Loucy (cell line): ENCODE measurements around the gene GNAO1.

Source experiments
- H2AFZ ChIP-seq: fragments of 200-600 bp; sonication (generic); 2 replicates; pipeline ENCODE4 v1.6.0; 2016; ENCODE audit warnings: antibody characterized with exemption, mild to moderate bottlenecking, low read length, moderate library complexity
- H3F3A ChIP-seq: fragments of 200-600 bp; 2 replicates; pipeline ENCODE4 v1.6.0; 2016; ENCODE audit warnings: antibody characterized with exemption, low read depth, mild to moderate bottlenecking
- H3K27me3 ChIP-seq: fragments of 200-600 bp; sonication (generic); 2 replicates; pipeline ENCODE4 v1.6.1; 2014; ENCODE audit warnings: low read length, mild to moderate bottlenecking; ENCODE audit not compliant: insufficient read depth, poor library complexity, severe bottlenecking
- H3K36me3 ChIP-seq: fragments of 200-600 bp; sonication (generic); 2 replicates; pipeline ENCODE4 v1.6.1; 2016; ENCODE audit warnings: low read length; ENCODE audit not compliant: insufficient read depth
- H3K4me1 ChIP-seq: fragments of 200-600 bp; sonication (generic); 2 replicates; pipeline ENCODE4 v1.5.1; 2014; ENCODE audit warnings: low read length, mild to moderate bottlenecking; ENCODE audit not compliant: insufficient read depth, poor library complexity, severe bottlenecking
- H3K4me2 ChIP-seq: fragments of 200-600 bp; sonication (generic); 2 replicates; pipeline ENCODE4 v1.6.0; 2014; ENCODE audit warnings: antibody characterized with exemption, low read length, low read depth, mild to moderate bottlenecking; ENCODE audit not compliant: poor library complexity, severe bottlenecking
- H3K4me3 ChIP-seq: fragments of 200-600 bp; sonication (generic); 2 replicates; pipeline ENCODE4 v1.5.1; 2014; ENCODE audit warnings: low read length, mild to moderate bottlenecking, mixed read lengths; ENCODE audit not compliant: poor library complexity, severe bottlenecking
- H3K79me2 ChIP-seq: fragments of 200-600 bp; sonication (generic); 2 replicates; pipeline ENCODE4 v1.6.1; 2014; ENCODE audit warnings: low read length; ENCODE audit not compliant: insufficient read depth
- H3K9ac ChIP-seq: fragments of 200-600 bp; sonication (generic); 2 replicates; pipeline ENCODE4 v1.6.0; 2014; ENCODE audit warnings: mild to moderate bottlenecking, low read depth, low read length, moderate library complexity; ENCODE audit not compliant: poor library complexity, severe bottlenecking
- H3K9me2 ChIP-seq: fragments of 200-600 bp; sonication (generic); replicated peaks from 2 replicates; pipeline ENCODE4 v1.6.1; 2016; ENCODE audit warnings: low read depth, low read length, mixed read lengths
- H3K9me3 ChIP-seq: fragments of 200-600 bp; sonication (generic); 2 replicates; pipeline ENCODE4 v1.6.1; 2014; ENCODE audit warnings: mild to moderate bottlenecking, antibody characterized with exemption, low read length, low read depth; ENCODE audit not compliant: insufficient read depth
- H4K20me1 ChIP-seq: fragments of 200-600 bp; sonication (generic); 2 replicates; pipeline ENCODE4 v1.6.0; 2014; ENCODE audit warnings: antibody characterized with exemption, low read length, mild to moderate bottlenecking; ENCODE audit not compliant: insufficient read depth, poor library complexity, severe bottlenecking
- EZH2phosphoT487 ChIP-seq: fragments of 200-600 bp; IDR thresholded peaks from 2 replicates; pipeline ENCODE4 v1.6.1; 2018; ENCODE audit warnings: antibody characterized with exemption, mild to moderate bottlenecking, moderate library complexity, borderline replicate concordance
- TF ChIP-seq, protein P1 (sequence below): fragments of 200-600 bp; sonication (generic); conservative IDR thresholded peaks from 2 replicates; pipeline ENCODE4 v1.5.1; 2014; ENCODE audit warnings: mild to moderate bottlenecking, antibody characterized with exemption, low read length

GNAO1 gene

GRCh38 chr16:56288019-56288418 is 96.7 kb downstream of the GNAO1 start:
- H3K4me3 ChIP-seq, result no peak overlapping the region
- no peak overlapping the region for H3K9ac ChIP-seq
- H3K4me2 ChIP-seq, result no peak overlapping the region
- H3K9me3 ChIP-seq, result no peaks in the 10 kb centered on the region
- H3K9me2 ChIP-seq, result no peaks in the 10 kb centered on the region
- no peaks in the 10 kb centered on the region for H3K27me3 ChIP-seq
- H3K4me1 ChIP-seq, result no peaks in the 10 kb centered on the region
- no peaks in the 10 kb centered on the region for H3K79me2 ChIP-seq
- TF ChIP-seq, protein P1, sequence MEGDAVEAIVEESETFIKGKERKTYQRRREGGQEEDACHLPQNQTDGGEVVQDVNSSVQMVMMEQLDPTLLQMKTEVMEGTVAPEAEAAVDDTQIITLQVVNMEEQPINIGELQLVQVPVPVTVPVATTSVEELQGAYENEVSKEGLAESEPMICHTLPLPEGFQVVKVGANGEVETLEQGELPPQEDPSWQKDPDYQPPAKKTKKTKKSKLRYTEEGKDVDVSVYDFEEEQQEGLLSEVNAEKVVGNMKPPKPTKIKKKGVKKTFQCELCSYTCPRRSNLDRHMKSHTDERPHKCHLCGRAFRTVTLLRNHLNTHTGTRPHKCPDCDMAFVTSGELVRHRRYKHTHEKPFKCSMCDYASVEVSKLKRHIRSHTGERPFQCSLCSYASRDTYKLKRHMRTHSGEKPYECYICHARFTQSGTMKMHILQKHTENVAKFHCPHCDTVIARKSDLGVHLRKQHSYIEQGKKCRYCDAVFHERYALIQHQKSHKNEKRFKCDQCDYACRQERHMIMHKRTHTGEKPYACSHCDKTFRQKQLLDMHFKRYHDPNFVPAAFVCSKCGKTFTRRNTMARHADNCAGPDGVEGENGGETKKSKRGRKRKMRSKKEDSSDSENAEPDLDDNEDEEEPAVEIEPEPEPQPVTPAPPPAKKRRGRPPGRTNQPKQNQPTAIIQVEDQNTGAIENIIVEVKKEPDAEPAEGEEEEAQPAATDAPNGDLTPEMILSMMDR, result no peak
- no peak for TF ChIP-seq EZH2phosphoT487
- no peaks in the 10 kb centered on the region for H3K36me3 ChIP-seq
- no peak overlapping the region for H2AFZ ChIP-seq
- H3F3A ChIP-seq, result no peaks in the 10 kb centered on the region
- no peaks in the 10 kb centered on the region for H4K20me1 ChIP-seq

- Histone ChIP-seq H3K36me3 (no peaks in the 10 kb centered on the region), H3K9me3 (no peaks in the 10 kb centered on the region), H3K9ac (no peak overlapping the region), H3K27me3 (no peaks in the 10 kb centered on the region), H3K9me2 (no peaks in the 10 kb centered on the region), H4K20me1 (no peaks in the 10 kb centered on the region), H3K4me3 (no peak overlapping the region), H3K4me2 (no peak overlapping the region), H2AFZ (no peak overlapping the region), H3K79me2 (no peaks in the 10 kb centered on the region), H3K4me1 (no peaks in the 10 kb centered on the region), H3F3A (no peaks in the 10 kb centered on the region)
- no peak for TF ChIP-seq EZH2phosphoT487
- TF ChIP-seq, protein P1, result no peak
These were observed 98.1 kb downstream of the GNAO1 start for GRCh38 chr16:56289416-56289815.

- Histone ChIP-seq H4K20me1 (no peaks in the 10 kb centered on the region), H3K9me2 (no peaks in the 10 kb centered on the region), H3K79me2 (no peaks in the 10 kb centered on the region), H3K4me1 (no peaks in the 10 kb centered on the region), H3K4me3 (no peak overlapping the region), H3K27me3 (no peaks in the 10 kb centered on the region), H3K9ac (no peak overlapping the region), H3K36me3 (no peaks in the 10 kb centered on the region), H3K4me2 (no peak overlapping the region), H2AFZ (no peak overlapping the region), H3K9me3 (no peaks in the 10 kb centered on the region), H3F3A (no peaks in the 10 kb centered on the region)
- TF ChIP-seq, protein P1, result no peak
- no peak for TF ChIP-seq EZH2phosphoT487
These were observed 98.6 kb downstream of the GNAO1 start for GRCh38 chr16:56289862-56290261.
